ENCODE data around the gene NKTR. TPM values are rescaled to one million over a fixed set of nuclear protein-coding genes. Genes with fewer than 3 reads are reported as not detected.

Gene NKTR
- total and polyA plus RNA-seq, 9 of the 15 experiments (the other 6 are each of a cell fraction or from before 2014, with no cell fraction given), result 19.7 to 123 (median 92.6) TPM

DNA sequence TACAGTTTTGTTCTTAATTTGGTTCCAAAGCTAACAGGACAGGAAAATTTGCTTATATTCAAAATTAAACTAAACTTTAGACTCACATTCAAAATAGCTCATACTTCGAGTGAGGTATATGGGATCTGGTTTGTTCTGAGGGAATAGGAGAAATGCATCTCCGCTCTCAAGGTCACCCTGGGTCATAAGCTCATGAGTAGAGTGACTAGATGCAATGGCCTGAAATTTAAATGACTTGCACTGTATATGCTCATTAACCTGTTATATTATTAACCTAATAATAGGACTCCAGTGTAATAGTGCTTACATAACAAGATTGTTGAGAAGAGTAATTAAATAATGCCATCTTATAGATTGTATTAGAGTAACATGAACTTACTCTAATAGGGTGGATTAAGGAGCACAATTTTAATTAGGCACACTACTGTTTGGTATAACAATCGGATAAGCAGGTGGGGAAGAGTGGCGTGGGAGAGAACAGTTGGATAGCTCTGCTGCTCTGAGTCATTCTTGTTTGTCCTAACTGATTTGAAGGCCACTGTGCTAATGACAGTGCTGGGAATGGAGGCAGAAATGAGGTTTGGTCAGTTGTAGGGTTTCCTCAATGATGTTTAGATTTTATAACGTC is 5.2 kb downstream of the NKTR start (continued):
- TF ChIP-seq SAFB2 (IDR thresholded peaks at IDR 0.05; ENCODE audit: borderline replicate concordance, low read depth, low read length, severe bottlenecking), result no peak
- no peak for TF ChIP-seq HNRNPK (IDR thresholded peaks at IDR 0.05; ENCODE audit: low read depth, low read length, poor library complexity, severe bottlenecking)
- TF ChIP-seq NR1H2 (CRISPR knock-in tag; IDR thresholded peaks at IDR 0.05), result no peak
- TF ChIP-seq SAP30 (IDR thresholded peaks at IDR 0.05; ENCODE audit: borderline replicate concordance, insufficient read depth, low read depth, low read length, poor library complexity, severe bottlenecking), result no peak
- no peak for TF ChIP-seq ETV6 (IDR thresholded peaks at IDR 0.05; ENCODE audit: borderline replicate concordance in 1 of 2, low read depth in 2 of 2, low read length in 1 of 2)
- TF ChIP-seq ETV6 (CRISPR knock-in tag; IDR thresholded peaks at IDR 0.05; ENCODE audit: borderline replicate concordance), result no peak
- TF ChIP-seq FOXP1 (CRISPR knock-in tag; IDR thresholded peaks at IDR 0.05), result no peak
- no peak for TF ChIP-seq SETDB1 (IDR thresholded peaks at IDR 0.05; ENCODE audit: low read length)
- TF ChIP-seq ELK1 (CRISPR knock-in tag; IDR thresholded peaks at IDR 0.05), result no peak
- no peak for TF ChIP-seq ZNF57 (CRISPR knock-in tag; IDR thresholded peaks at IDR 0.05)
- TF ChIP-seq CCAR2 (IDR thresholded peaks at IDR 0.05; ENCODE audit: low read depth, low read length), result no peak
- no peak for TF ChIP-seq KHSRP (IDR thresholded peaks at IDR 0.05)
- peak in 1 of 2 experiments; percentile 39; a peak in 1 of 3 replicates for TF ChIP-seq CBX3 (IDR thresholded peaks at IDR 0.05; ENCODE audit: borderline replicate concordance in 1 of 2, low read length in 2 of 2)
- TF ChIP-seq ZKSCAN1 (IDR thresholded peaks at IDR 0.05; ENCODE audit: low read depth, low read length), result no peak
- no peak for TF ChIP-seq CXXC5 (CRISPR knock-in tag; IDR thresholded peaks at IDR 0.05)
- no peak for TF ChIP-seq CBFB (CRISPR knock-in tag; IDR thresholded peaks at IDR 0.05)
- no peak for TF ChIP-seq RBM14 (IDR thresholded peaks at IDR 0.05; ENCODE audit: borderline replicate concordance, insufficient read depth, low read depth, low read length)
- no peak; the same call in 1 of the 2 replicates for TF ChIP-seq NCOA6 (IDR thresholded peaks at IDR 0.05)
- no peak for TF ChIP-seq HMG20B (CRISPR knock-in tag; IDR thresholded peaks at IDR 0.05)
- TF ChIP-seq ARHGAP35 (IDR thresholded peaks at IDR 0.05; ENCODE audit: partially characterized antibody), result no peak
- TF ChIP-seq NR3C1 (CRISPR knock-in tag; IDR thresholded peaks at IDR 0.05), result no peak
- no peak for TF ChIP-seq ZNF146 (CRISPR knock-in tag; IDR thresholded peaks at IDR 0.05; ENCODE audit: unreplicated experiment)
- TF ChIP-seq STAT5B (CRISPR knock-in tag; IDR thresholded peaks at IDR 0.05), result no peak
- peak in 1 of 3 experiments; percentile 72 for TF ChIP-seq YY1 (IDR thresholded peaks at IDR 0.05; ENCODE audit: borderline replicate concordance in 1 of 3, control insufficient read depth in 1 of 3, extremely low read depth in 1 of 3, insufficient read depth in 3 of 3, insufficient read length in 1 of 3, insufficient replicate concordance in 2 of 3, low read depth in 1 of 3, low read length in 2 of 3)
- TF ChIP-seq ZNF785 (CRISPR knock-in tag; IDR thresholded peaks at IDR 0.05), result no peak
- TF ChIP-seq DIDO1 (tag; IDR thresholded peaks at IDR 0.05; ENCODE audit: low read depth), result no peak
- no peak for TF ChIP-seq ZNF347 (CRISPR knock-in tag; IDR thresholded peaks at IDR 0.05; ENCODE audit: low read depth)
- no peak for TF ChIP-seq ZBED1 (IDR thresholded peaks at IDR 0.05)
- TF ChIP-seq RAD51 (IDR thresholded peaks at IDR 0.05; ENCODE audit: borderline replicate concordance, low read depth), result no peak
- no peak for TF ChIP-seq ZNF212 (CRISPR knock-in tag; IDR thresholded peaks at IDR 0.05)
- TF ChIP-seq BACH1 (tag; IDR thresholded peaks at IDR 0.05), result no peak
- TF ChIP-seq TAL1 (IDR thresholded peaks at IDR 0.05), result peak; percentile 61; the same call in 1 of the 2 replicates

Data from K562 (cell line).